NCI-H774 (cell line): ENCODE measurements around the gene LRRC51.
"Not testable (repeated sequence)": the region's sequence is repeated elsewhere in the genome, so short reads cannot be mapped to it uniquely, and the experiment has no call there.

Experiments
- DNase-seq: peaks from one replicate; lab custom pipeline; 2025; lab: John Stamatoyannopoulos, UW

The LRRC51 gene

DNA sequence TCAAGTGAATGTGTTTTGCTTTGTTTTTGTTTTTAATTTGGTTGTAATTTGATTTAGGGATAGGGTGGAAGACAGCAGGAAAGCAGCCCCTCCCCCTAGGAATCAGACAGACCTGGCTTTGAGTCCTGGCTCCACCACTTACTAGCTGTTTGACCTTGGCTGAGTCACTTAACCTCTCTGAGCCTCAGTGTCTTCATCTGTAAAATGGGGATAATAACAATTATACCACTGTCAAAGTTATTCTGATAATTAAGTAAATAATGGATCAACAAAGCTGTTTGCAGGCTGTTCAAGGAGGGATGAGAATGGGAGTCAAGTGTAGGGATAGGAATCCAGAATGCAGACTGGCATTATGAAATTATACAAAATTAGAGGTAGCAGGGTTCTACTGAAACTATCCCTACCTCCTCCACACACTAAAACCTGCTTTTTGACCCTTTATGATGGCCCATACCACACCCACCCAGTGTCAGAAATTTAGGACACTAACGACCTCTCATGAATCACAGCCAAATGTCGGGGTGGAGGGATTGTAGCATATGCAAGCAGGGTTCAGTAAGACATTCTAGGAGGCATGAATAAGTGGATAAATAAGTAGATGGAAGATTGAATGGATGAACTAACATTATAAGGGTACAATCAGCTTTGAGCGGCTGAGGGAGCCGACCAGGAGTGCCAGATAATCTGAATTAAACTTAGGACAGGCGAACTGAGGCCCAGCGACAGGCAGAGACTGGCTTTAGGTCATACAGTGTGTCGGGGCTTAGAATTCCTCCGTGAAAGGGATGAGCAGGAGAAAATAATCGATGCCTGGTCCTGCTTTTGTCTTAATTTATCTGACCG, 30.9 kb downstream of the LRRC51 start:
- no peak for DNase-seq

DNA sequence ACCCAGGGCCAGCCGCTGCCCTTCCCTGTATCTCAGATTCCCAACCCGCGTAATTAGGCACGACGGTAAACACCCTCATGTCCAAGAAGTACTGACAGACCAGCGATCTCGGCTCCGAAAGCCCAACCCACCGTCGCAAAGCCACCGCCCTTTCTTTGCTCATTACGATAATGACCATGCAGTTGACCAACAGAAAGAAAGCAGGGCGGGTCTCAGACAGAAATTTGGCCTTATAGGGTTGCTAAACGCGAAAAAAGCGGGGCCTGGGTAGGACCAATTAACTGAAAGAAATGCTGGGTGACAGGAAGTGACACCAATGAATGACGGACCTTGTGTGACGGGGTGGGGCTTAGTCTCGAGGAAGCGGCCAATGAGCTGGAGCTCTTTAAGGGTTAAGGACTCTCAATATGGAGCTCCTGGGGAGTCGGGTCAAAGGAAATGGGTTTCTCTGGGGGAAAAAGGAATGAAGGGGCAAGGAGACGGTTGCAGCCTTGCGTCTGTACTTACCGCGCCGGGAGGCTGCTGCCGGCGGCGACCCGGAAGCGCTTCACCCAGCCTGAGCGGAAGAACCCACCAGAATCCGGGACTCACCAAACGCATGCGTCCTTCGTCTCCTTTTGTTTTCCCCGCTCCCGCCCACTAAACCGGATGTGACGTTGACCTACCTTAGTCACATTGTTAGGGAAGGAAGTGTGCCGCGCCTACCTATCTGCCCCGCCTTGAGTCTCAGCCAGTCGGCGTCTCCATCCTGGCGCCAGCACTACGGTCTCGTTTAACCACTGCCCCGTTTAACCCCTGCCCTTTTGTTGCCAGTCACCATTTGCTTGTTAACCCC, 31.7 kb downstream of the LRRC51 start, which contains the start of gene ANAPC15:
TSS of gene ANAPC15 (minus strand) at position 553 of the 835 bp plus-strand sequence. CDS start 1,419 bp downstream, outside the sequence.
- peak; percentile 99 for DNase-seq

DNA sequence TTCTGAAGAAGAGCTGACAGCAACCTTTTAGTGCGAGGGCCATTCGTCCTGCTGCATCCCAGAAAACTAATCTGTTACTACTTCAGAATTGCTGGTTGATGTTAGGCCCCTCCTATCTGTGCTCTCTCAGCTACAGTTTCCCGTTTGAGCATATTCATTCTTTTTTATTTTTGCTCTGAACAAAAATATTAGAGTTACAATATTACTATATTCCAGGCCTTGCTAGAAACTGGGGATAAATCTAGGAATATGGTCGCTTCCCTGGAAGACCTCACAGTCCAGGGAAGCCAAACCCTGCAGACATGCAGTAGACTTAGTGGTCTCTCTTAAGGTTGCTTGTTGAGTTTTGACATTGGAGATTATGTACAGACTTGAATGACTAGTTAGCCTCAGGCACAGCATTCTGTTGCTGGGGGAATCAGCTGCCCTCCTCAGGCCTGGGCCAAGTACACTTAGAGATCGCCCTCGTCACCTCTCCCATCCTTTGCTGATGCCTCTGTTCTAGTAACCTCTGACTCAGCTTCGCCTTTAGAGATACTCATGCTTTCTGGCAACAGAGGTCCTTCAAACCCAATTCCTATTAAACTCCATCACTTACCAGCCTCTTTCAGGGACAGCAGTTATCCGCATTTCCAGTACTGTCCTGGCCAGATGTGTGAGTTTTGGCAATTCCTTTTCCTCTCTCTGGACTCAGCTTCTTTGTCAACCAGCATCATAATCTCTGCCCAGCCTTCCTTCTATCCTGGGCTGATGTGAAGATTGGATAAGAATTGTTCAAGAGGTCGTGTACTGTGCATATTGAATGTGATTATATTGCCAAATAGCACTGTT, 32.5 kb downstream of the LRRC51 start:
- no peak for DNase-seq

DNA sequence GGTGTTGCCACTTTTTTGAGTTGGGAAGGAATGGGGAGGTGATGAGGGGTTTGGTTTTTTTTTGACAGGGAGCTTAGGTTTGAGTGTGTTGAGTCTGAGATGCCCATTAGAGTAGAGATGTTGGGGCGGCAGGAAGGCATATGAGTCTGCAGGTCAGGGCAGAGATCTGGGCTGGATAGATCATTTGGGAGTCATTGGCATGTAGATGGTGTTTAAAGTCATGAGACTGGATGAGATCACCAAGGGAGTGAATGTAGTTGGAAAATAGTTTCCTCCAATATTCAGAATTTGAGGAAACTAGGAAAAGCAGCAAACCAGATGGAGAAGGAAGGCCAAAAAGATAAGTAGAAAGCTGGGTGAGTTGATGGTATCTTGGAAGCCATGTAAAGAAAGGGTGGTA, 33.9 kb downstream of the LRRC51 start:
- no peak for DNase-seq

DNA sequence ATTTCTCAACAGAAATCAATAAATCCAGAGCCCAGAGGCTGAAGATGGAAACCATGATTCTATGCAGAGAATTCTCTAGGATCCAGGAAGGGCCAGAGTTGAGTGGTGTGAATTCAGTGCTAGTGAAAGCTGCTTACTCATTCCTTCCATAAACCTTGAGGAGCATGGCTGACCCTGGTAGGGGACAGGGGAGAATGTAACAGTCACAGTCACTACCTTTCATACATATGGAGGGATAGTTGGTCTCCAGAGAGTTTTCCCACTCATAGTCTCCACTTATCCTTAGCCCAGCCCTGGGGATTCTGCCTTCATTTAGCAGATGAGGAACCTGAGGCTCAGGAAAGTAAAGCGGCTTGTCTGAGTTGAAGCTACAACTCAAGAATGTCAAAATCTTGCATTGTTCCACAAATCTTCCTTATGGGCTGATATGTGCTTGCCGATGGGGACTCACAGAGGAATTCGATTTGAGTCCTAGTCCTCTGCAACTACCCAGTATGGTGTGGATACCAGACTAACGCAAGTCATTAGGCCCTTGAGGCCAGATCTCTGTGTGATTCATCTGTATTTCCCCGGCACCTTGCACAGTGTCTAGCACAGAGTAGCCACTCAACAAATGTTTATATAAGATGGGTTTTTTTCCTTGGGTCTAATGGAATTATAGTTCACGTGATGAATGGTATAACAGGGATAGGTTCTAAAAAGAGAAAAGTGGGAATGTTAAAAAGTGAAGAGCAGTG, 35.5 kb downstream of the LRRC51 start:
- DNase-seq = no peak

DNA sequence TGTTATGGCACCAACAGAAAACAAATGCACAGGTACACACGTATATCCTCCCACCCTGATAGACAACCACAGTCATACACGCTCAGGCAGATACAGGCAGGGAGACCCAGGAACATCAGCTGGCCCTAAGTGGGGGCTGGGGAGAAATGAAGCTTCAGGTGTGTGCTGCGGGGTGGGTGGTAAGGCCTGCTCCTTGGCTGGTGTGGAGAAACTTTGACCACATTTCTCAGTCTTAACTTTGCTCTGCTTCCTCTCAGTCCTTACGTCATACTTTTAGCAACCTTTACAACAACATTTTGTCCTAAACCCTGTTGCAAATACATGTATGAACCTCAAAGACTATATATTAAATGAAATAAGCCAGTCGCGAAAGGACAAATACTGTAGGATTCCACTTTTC, 38.5 kb downstream of the LRRC51 start:
- no peak for DNase-seq

DNA sequence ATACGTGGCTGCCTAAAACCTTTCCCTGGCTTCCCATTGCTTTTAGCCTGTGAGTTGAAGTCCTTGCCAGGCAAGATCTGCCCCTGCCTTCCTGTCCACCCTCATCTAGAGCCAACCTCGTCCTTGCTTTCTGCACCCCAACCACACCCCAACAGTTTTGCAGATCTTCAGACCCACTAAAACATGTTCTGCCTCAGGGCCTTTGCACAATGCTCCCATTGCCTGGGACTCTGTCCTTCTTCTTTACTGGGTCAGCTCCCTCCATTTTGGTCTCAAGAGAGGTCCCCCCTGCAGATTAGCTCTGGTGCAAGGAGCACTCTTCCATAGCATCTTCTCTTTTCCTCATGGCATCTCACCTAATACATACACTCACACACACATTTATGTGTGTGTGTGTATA, 40.3 kb downstream of the LRRC51 start:
- no peak for DNase-seq

DNA sequence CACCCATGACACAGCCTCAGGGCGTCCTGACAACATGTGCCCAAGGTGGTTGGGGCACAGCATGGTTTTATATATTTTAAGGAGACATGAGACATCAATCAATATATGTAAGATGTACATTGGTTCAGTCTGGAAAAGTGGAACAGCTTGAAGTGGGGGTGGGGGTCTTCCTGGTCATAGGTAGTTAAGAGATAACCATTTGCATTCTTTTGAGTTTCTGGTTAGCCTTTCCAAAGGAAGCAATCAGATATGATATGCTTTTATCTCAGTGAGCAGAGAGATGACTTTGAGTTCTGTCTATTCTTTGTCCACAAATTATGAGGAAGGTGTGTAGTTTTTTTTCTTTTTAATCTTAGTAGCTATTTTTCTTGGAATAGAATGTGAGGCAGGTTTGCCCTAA, 42.0 kb downstream of the LRRC51 start:
- DNase-seq = no peak

DNA sequence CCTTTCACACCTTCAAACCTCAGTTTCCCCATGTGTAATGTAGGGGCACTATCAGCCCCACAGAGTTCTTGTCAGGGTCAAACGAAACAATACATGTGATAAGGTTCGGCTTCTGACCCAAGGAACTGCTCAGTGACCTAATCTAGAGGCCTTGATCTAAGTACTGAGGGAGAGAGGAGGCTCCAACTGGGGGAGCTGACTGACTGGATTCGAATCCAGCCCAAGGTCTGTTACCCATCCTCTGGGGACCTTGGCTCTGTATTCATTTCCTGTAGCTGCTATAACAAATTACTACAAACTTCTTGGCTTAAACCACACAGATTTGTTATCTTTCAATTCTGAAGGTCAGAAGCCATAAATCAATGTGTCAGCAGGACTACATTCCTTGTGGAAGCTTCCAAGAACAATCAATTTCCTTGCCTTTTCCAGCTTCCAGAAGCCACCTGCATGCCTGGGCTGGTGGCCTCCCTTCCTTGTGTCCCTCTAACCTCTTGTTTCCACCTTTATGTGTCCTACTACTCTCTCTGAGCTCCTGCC, 42.5 kb downstream of the LRRC51 start:
- no peak for DNase-seq

DNA sequence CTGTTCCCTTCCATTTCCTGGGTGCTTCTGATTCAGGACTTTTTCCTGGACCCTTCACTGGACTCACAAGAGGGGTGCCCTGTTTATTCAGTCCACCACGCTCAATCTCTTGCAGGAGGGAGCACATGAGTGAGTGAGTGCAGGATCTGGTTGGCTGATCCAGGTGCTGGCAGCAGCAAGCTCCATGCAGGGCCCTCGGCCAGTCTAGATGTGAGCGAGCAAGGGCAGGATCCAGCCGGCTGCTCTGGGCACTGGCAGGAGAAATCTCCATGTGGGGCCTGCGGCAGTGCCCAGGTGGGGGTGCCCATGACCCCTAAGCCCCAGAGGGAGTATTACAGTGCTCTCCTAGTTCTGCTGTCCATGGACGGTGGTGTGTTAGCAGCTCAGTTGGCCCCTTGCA, 43.4 kb downstream of the LRRC51 start:
- DNase-seq = no peak

DNA sequence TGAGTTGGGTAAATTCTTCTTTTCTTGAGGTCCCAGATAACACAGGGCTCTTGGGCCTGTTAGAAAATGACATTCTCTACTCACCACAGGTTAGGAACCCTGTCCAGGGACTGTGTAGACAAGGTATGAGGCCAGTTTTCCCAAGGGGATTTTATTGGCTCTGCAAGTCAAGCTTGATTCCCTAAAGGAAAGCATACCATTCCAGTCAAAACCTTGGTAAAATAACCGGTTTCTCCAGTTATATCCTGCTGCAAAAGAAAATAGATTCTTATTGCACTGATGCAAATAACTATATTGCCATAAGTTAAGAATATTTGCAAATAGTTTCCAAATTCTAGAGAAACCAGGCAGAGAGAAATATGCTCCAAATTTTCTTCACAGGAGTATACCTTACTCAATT, 45.3 kb downstream of the LRRC51 start:
- DNase-seq = no peak

DNA sequence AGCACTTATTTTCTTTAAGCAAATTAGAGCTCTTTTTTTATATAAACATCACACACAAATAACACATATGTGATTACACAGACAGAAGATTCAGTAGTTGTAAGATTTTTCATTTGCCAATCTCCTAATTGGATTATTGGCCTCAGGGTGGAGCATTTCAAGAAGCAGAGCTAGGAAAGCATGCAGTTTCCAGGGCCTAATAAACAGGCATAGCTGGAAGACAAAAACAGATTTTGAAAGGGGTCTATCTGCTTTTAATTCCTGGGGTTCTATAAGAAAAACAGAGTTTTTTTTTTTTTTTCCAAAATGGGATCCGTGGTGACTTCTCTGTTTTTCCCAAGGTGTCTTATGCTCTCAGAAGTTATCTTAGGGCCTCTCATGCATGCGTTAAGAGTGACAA, 47.3 kb downstream of the LRRC51 start:
- DNase-seq = no peak

DNA sequence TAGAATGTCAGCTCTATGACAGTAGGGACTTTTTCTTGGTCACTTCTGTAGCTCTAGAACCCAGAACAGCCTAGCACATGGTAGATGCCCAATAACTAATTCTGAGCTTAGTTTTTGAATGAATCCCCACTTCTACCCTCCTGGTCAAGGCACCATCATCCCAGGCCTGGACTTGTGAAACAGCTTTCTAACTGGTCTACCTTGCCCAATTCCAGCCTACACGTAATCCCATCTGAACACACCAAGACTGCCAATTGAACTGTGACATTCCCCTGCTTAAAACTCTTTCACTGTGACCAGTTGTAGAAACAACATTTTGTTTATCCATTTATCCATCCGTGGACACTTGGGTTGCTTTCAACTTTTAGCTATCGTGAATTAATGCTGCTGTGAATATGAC, 48.7 kb downstream of the LRRC51 start:
- DNase-seq = no peak

DNA sequence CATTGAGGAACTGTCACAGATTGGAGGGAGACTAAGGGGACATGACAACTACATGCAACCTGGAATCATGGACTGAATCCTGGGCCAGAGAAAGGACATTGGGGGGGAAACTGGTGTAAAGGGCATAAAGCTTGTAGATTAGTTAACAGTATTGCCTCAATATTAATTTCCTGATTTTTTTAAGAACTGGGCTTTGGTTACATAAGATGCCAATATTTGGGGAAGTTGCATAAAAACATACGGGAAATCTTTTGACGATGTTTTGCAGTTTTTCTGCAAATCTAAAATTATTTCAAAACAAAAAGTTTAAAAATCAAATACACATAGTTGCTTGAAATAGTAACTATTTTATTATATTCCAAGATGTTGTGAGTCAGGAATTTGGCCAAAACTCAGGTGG, 52.0 kb downstream of the LRRC51 start:
- no peak for DNase-seq

DNA sequence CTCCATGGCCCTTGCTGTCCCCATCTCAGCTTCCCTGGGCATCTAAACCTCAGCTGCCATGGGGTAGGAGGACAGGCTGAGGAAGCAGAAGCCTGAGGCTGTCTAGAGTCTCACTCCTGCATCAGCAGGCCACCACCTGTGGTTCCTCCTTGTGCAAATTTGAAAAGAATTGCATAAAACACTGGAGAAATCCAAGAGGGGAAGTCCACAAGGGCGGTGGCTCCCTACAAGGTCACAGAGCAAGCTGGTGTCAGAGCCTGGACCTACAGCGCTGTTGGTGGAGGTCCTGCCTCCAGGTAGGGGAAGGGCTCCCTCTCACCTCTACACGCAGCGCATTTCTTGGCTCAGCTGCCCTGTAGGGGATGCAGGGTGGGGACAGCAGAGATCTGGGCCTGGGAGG, 54.8 kb downstream of the LRRC51 start, which contains the start of gene FOLR3:
TSS of gene FOLR3 (plus strand) at position 253 of the 400 bp plus-strand sequence. CDS start 228 bp downstream, outside the sequence.
- not testable (repeated sequence) for DNase-seq

DNA sequence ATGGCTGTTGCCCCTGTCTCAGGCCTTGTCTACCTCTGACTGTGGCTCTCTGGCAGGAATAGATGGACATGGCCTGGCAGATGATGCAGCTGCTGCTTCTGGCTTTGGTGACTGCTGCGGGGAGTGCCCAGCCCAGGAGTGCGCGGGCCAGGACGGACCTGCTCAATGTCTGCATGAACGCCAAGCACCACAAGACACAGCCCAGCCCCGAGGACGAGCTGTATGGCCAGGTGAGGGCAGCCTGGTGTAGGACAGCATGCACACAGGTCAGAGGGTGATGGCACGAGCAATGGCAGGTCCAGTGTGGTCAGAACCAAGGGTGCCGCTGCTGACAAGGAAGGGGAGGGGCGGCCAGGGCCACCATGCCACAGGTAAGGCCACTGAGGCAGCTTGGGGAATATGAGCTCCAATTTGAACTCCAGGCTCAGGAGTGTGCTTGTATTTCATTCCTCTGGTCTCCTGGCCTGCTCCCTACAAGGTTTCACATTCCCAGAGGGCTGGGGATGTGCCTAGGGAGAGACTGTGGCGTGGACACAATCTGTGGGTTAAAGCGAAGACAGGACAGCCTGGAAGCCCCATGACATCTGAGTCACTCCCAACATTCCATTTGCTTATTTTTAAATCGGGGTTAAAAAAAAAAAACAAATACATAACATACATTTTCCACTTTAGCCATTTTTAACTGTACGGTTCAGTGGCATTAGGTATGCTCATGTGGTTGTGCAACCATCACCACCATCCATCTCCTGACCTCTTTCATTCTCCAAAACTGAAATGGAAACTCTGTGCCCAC, 55.4 kb downstream of the LRRC51 start:
- no peak for DNase-seq

DNA sequence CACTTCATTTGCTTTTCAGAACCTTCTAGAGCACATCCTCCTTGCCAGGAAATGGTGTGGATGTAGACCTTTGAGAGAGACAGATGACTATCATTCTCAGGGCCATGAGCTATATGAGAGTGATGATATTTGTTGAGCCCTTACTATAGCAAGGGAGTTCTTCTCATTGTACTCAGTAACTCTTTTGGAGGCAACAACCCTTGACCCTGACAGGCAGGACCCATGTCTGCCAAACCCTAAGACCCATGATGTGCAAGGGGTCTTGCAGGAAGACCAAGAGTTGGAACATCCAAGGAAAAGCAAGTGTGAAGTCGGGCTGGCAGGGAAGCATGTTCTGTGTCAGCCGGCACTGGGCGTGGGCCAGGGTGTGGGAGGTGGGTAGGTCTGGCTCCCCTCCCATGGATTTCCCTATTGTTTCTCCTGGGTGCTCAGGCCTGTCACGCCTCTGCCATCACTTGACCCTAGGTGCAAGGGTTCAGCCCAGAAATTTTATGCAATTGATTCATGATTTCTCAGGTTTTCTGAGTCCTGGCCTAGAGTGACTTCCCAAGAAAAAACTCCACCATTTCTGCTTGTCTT, 56.1 kb downstream of the LRRC51 start:
- no peak for DNase-seq

DNA sequence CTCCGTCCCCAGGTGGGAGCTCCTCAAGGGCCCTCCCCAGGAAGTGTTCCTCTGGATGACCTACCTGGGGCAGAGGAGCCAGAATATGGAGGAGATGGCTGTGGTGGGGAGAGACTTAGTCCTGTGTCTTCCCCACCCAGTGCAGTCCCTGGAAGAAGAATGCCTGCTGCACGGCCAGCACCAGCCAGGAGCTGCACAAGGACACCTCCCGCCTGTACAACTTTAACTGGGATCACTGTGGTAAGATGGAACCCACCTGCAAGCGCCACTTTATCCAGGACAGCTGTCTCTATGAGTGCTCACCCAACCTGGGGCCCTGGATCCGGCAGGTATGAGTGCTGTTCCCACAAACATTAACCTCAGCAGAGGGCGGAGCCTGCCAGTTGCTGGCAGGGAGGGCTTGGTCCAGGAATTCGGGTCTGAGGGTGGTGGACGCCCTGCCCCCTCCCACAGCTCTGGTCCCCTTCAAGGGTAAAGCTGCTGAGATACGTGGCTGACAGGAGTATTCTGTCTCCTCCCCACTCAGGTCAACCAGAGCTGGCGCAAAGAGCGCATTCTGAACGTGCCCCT, 58.3 kb downstream of the LRRC51 start:
- no peak for DNase-seq

DNA sequence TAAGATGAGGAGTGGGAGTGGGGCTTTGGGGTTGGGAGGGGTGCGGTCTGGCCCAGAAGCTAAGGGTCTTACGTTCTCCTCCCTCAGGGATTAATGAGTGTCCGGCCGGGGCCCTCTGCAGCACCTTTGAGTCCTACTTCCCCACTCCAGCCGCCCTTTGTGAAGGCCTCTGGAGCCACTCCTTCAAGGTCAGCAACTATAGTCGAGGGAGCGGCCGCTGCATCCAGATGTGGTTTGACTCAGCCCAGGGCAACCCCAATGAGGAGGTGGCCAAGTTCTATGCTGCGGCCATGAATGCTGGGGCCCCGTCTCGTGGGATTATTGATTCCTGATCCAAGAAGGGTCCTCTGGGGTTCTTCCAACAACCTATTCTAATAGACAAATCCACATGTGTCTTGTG, 58.9 kb downstream of the LRRC51 start:
- DNase-seq = no peak

DNA sequence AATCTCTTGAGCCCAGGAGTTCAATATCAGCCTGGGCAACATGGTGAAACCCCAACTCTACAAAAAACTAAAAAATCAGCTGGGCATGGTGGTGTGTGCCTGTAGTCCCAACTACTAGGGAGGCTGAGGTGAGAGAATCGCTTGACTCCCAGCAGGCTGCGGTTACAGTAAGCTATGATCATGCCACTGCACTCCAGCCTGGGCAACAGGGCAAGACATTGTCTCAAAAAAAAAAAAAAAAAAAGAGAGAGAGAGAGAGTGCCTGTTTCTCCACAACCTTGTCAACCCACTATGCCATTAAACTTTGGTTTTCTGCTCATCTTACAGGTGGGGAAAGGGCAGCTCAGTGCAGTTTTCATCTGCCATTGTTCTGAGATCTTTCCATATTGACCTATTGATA, 60.0 kb downstream of the LRRC51 start:
- DNase-seq = no peak
